Transverse colon (tissue), 4 donors: ENCODE results near the gene PRIM2.

ENCODE experiments used
- CTCF ChIP-seq, 5 experiments: fragments of 200-600 bp in 3 of 5; fragments of 450-650 bp in 2 of 5; sonication (generic) in 3 of 5; IDR thresholded peaks; 1 replicate in 2 of 5; 2 replicates in 3 of 5; pipeline ENCODE4 v1.5.1; 2016 to 2017; ENCODE audit warnings: antibody characterized with exemption in 5 of 5, inconsistent platforms in 3 of 5, mild to moderate bottlenecking in 2 of 5, moderate library complexity in 1 of 5
- EP300 ChIP-seq: sonication (generic); formaldehyde crosslinking; IDR thresholded peaks from one replicate; pipeline ENCODE4 v1.6.1; 2017; ENCODE audit warnings: antibody characterized with exemption, low read depth
- POLR2A ChIP-seq: fragments of 450-650 bp; IDR thresholded peaks from one replicate; pipeline ENCODE4 v1.6.1; 2016; ENCODE audit warnings: antibody characterized with exemption, mild to moderate bottlenecking, moderate library complexity
- POLR2AphosphoS5 ChIP-seq, 3 donors: sonication (generic); formaldehyde crosslinking; IDR thresholded peaks; one replicate each; pipeline ENCODE4 v1.6.1; 2016; ENCODE audit warnings: antibody characterized with exemption in 3 of 3

GRCh38 chr6:57327311-57327710, 9.9 kb downstream of the PRIM2 start:
- no peak for TF ChIP-seq CTCF (IDR thresholded peaks at IDR 0.05)
- TF ChIP-seq POLR2A = no peak
- no peak for TF ChIP-seq POLR2AphosphoS5 (IDR thresholded peaks at IDR 0.05)
- no peak for TF ChIP-seq EP300
